ENCODE measurements around the gene R3HDM4.
"Not testable (repeated sequence)": the region's sequence is repeated elsewhere in the genome, so short reads cannot be mapped to it uniquely, and the experiment has no call there.

Gene R3HDM4

DNA sequence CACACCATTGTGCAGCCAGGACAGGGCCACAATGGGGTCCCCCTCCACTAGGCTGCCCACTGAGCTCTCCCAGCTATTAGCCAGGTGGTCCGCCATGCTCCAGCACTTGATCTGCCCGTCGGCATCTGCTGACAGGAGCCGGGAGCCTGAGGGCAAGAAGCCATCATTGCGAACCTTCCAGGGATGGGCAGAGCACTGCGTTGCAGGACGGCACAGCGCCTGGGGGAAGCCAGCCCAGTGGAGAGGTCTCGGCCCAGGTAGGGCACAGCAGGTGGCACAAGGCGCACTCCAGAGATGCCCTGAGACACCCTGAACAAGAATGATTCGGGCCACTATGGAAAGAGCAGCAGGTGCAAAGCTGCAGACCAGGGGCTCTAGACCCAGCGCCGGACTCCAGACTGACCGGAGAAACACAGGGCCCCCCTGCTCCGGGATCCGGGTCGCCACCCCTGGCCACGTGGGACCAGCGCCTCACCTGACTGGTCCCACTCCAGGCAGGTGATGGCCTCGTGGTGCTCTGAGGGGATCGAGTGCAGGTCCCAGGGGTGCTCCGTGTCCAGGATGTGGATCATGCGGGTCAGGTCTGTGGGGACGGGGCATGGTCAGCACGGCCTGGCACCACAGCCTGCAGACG lies 23.2 kb downstream of the R3HDM4 start:
- DNase-seq, result no peak

DNA sequence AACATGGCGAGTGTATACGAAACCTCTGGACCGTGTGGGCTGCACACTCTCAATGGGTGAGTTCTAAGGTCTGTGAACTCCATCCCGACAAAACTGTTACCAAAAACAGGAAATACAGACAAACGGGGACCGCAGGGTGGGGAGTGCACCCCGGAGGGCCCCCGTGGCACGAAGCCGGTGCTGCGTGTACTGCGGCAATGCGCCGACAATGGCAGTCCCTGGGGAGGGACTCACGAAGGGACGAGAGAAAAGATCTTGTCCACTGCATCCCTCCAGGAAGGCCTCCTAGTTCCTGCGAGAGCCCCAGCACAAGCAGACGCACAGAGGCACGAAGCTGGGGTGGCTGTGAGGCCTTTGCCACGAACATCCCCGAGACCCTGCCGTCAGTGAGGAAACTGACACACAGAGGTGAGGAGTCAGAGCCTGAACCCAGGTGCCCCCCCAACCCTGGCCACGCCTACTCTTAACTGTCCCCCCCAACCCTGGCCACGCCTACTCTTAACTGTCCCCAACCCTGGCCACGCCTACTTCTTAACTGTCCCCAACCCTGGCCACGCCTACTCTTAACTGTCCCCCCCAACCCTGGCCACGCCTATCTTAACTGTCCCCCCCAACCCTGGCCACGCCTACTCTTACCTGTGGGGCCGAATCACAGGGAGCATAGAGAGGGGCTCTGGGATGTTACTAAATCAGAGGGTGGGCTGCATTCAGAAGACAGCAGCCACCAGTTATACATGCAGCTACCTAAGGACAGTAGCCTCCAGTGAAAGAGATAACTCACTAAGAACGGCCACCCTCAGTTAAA lies 24.2 kb downstream of the R3HDM4 start:
- no peak for DNase-seq

DNA sequence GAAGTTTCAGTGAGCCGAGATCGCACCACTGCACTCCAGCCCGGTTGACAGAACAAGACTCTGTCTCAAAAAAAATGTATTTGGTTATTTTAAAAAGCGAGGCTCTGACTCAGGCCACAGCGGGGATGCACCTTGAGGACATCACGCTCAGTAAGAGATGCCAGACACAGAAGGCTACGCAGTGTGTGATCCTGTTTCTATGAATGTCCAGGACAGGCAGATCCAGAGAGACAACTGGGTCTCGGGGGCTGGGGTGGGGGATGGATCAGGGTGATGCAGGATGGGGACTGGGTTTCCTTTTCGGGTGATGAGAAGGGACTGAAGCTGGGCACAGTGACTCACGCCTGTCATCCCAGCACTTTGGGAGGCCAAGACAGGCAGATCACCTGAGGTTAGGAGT lies 25.4 kb downstream of the R3HDM4 start:
- DNase-seq, result no peak

DNA sequence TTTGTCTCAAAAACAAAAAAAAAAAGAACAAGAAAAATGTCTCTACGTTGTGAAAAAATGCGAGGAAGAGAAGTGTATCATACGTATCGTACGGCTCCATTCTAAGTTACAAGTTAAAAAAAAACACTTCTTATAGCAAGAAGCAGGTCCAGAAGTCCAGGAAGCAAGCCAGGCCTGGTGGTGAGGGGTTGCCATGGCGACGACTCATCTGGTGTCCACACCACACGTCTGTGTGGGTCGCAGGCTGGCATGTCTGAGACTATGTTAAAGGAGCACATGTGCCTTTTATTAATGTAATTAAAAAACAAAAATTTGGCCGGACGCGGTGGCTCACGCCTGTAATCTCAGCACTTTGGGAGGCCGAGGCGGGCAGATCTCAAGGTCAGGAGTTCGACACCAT lies 25.9 kb downstream of the R3HDM4 start:
- no peak for DNase-seq

DNA sequence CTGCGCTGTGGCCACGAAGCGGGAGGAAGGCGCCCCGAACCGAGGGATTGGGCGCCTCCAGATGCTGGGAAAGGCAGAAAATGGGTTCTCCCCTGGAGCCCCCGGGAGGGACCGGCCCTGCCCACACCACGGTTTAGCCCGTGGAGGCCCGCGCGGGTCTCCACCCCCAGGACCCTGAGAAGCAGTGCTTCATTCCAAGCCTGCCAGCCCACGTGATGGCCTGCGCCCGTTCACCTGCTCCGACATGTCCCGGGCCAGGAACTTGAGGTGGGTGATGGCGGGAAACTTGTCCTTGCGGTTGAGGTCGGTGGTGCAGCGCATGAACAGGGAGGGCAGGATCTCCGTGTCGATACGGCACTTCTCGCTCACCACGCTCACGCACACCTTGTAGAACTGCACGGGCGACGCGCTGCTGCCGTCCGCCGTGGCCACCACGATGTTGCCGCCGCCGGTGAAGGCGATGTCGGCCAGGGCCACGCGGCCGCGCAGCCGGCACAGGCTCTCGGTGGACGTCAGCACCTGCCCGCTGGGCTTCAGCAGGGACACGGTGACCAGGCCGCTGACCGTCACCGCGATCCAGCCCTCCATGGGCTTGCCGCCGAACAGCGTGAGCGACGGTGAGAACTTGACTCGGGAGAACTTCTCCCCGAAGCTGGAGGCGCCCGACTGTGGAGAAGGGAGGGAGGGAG lies 27.3 kb downstream of the R3HDM4 start:
- DNase-seq, result no peak

DNA sequence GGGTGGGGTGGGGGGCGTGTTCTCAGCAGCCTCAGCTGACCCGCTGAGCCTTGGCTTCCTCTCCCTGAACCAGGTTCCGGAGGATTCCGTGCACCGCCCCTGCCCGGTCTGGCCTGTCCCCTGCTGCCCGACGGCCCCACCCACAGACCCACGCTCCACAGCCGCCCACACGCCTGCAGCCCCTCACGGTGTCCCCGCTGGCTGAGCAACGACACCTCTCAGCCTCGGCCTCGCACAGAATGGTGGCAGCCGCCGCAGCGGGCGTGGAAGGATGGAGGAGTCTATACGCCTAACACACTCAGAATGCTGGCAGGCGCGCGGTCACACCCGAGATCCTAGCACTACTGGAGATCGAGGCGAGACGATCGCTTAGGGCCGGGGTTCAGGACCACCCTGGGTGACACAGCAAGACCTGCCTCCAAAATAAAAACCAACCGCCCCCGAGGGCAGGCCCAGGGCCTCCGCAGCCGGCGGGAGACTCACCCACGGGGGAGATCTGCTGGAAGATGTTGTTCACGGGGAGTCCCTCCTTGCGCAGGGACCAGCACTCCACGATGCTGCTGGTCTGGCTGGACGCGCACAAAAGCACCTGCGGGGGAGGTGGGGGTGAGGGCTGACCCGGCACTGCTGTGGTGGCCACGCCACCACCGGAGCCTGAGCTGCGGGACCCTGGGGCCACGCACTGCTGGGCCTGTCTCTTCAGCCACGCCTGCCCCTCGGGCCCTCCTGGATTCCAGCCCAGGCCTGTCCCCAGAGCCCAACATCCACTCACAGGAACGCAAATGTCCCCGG lies 28.4 kb downstream of the R3HDM4 start:
- DNase-seq, result no peak

DNA sequence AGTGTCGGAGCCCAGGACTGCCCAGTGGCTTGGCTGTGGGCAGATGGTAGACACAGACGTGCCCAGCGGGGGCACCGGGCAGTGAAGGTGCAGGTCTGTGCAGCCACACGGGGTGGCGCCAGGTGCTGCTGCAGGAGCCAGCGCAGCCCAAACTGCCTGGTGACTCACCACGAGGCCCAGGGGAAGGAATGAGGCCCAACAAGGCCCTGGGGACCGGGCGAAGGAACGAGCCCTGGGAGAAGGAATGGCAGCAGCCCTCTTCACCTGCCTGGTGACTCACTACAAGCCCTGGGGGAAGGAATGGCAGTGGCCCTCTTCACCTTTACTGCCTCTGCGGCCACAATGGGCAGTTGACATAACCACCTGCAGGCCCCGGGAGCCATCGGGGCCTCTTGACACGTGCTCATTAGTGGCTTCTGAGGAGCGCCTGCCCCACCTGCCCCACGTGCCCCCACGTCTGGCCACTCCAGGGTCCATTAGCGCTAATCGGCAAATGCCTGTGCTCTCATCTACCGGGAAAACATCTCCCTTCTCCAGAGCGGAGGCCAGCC lies 29.3 kb downstream of the R3HDM4 start:
- DNase-seq, result no peak

DNA sequence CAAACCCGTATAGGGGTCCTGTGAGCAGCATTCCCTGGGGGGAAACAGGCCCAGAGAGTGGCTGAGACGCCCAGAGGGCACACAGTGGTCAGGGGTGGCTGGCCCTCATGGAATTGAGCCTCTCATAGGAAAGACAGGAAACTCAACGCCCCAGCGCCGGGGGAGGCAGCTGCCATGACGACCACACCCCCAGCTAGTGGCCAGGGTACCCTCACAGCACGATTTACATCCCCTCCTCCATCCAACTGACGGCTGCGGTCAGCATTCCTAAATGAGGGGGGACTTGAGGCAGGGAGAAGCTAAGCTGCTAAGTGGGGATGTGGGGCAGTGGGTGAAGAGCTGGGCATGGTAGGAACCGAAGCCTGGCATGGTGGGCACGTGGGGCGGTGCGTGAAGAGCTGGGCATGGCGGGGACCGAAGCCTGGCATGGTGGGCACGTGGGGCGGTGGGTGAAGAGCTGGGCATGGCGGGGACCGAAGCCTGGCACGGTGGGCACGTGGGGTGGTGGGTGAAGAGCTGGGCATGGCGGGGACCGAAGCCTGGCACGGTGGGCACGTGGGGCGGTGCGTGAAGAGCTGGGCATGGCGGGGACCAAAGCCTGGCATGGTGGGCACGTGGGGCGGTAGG lies 30.0 kb downstream of the R3HDM4 start:
- no peak for DNase-seq

DNA sequence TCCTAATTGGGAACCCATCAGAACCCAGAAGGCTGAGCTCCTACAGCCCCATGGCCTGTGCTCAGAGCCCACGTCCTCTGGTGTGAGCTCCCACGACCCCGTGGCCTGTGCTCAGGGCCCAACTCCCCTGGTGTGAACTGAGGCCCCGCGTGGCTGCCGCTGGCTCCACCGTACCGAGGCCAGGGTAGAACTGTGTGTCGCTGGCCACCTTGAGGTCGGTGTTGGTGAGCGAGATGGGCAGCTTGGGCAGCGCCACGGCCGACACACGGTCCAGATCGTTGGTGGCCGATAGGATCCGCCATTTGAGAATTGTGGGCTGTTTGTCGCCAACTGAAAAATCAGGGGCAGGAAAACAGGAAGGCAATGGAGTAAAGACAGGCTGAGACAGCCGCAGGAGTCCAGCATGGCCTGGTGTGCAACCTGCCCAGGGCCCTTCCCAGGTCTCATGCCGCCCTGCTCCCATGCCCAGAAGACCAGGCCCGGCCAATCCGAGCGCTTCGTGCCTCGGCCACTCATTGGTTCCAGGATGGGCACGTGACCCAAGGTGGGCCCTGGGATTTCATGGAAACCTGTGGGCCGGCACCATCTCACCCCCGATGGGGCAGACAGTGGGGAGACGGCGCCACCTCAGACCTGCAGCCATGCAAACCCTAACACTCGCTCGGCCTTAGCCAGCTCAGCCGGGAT lies 31.5 kb downstream of the R3HDM4 start:
- no peak for DNase-seq

DNA sequence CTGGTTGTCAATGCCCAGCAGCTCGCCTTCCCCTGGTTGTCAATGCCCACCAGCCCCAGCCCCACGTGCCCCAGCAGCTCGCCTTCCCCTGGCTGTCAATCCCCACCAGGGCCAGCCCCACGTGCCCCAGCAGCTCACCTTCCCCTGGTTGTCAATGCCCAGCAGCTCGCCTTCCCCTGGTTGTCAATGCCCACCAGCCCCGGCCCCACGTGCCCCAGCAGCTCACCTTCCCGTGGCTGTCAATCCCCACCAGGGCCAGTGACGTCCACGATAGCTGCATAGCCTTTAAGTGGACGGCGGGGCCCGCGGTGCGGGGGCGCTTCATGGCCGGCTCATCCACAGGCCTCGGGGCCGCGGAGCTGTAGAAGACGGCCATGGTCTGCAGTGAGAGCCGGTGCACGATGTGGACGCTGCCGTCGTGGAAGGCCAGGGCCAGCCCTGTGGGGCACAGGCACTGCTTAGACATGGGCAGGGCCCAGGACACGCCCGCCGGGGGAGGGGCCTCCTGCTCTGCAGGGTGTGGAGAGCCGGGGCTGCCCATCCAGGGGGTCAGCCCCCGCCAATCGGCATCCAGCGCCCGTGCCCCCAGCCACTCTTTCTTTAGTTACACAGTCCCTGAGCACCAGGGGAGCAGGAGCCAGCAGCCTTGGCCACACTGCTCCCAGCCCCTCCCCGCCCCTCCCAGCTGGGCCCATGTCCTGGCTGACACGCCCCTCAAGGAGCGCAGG lies 33.1 kb downstream of the R3HDM4 start:
- no peak for DNase-seq

DNA sequence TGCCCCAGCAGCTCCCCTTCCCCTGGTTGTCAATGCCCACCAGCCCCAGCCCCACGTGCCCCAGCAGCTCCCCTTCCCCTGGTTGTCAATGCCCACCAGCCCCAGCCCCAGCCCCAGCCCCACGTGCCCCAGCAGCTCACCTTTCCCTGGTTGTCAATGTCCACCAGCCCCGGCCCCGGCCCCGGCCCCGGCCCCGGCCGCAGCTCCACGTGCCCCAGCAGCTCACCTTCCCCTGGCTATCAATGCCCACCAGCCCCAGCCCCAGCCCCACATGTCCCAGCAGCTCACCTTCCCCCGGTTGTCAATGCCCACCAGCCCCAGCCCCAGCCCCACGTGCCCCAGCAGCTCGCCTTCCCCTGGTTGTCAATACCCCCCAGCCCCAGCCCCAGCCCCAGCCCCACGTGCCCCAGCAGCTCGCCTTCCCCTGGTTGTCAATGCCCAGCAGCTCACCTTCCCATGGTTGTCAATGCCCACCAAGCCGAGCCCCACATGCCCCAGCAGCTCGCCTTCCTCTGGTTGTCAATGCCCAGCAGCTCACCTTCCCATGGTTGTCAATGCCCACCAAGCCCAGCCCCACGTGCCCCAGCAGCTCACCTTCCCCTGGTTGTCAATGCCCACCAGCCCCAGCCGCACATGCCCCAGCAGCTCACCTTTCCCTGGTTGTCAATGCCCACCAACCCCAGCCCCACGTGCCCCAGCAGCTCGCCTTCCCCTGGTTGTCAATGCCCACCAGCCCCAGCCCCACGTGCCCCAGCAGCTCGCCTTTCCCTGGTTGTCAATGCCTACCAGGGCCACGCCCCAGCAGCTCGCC lies 34.1 kb downstream of the R3HDM4 start:
- not testable (repeated sequence) for DNase-seq

DNA sequence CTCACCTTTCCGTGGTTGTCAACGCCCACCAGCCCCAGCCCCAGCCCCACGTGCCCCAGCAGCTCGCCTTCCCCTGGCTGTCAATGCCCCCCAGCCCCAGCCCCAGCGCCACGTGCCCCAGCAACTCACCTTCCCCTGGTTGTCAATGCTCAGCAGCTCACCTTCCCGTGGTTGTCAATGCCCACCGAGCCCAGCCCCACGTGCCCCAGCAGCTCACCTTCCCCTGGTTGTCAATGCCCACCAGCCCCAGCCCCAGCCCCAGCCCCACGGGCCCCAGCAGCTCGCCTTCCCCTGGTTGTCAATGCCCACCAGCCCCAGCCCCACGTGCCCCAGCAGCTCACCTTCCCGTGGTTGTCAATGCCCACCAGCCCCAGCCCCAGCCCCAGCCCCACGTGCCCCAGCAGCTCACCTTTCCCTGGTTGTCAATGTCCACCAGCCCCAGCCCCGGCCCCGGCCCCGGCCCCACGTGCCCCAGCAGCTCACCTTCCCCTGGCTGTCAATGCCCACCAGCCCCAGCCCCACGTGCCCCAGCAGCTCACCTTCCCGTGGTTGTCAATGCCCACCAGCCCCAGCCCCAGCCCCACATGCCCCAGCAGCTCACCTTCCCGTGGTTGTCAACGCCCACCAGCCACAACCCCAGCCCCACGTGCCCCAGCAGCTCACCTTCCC lies 34.9 kb downstream of the R3HDM4 start:
- DNase-seq, result not testable (repeated sequence)

DNA sequence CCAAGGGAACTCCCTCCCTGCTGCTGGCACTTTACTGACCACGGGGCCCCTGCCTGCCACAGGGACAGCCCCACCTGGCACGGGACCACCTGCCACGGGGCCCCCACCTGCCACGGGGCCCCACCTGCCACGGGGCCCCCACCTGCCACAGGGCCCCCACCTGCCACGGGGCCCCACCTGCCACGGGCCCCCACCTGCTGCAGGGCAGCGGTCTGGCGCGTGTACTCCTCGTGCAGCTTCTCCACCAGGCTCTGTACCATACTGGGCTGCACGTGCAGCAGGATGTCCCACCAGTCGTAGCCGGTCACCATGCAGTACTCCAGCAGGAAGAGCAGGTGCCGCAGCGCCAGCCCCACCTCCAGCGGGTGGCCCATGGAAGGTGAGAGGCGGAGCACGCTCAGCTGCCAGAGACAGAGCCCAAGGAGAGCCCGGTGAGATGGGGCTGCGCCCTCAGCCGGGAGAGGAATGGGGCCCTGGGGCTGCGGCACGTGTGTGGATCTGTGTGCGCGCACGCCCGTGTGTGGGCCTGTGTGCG lies 36.2 kb downstream of the R3HDM4 start:
- no peak for DNase-seq

DNA sequence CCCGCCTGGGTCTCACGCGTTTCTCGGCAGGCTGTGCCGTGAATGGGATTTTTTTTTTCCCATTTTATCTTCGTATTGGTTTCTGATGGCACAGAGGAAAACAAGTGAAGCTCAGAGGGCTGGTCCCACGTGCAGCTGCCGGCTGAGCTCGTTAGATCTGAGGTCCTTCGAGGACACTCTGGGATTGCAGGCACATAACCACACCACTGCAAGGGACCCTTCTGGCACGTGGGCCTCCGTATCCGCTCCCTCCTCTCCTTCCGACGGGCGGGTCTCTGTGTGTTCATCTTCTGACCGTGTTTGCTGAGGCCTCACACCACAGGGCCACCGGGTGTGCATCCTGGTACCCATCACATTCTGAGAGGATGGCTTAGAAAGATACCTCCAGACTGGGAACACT lies 36.9 kb downstream of the R3HDM4 start:
- DNase-seq, result no peak

DNA sequence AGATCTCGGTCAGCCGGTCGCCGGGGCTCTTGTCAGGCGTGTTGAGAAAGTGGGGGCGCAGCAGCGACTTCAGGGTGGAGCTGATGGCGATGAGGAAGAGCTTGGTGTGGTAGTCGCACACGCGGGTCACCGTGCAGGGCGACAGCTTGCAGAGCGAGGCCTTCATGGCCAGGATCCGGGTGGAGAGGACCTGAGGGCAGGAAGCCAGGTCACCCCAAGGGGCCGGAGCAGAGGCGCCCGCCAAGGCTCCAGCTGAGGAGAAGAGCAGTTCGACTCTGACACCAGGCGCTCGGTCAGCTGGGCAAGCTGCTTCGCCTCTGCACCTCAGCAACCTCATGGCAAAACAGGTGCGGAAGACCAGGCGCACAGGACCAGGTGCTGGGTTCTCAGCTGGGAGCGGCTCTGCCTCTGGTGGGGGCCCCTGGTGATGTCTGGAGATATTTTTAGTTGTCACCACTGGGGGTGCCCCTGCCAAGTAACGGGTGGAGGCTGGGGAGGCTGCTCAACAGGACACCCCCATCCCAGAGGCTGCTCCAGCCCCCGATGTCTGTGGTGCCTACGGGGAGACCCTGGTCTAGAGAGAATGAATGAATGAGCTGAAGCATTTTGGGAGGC lies 37.6 kb downstream of the R3HDM4 start:
- DNase-seq, result no peak

DNA sequence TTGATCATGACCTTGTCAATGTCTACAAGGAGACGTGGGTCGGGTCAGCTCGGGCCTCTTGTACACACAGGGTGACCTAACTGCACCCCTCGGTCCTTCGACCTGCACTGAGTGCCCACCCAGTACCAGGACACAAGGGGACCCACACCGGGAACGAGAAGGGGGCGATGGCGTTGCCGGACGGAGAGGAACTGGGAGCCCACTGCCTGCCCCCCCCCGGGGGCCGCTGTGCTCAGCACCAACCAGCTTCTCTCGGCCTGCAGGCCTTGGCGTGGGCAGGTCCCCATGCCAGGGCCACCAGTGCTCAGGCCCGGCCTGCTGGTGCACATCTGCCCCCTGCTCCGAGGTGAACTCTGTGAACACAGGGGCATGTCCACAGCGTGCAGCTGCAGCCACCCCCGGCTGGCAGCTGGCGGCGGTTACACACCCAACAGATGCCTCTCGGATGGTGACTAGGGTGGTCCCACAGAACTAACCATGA lies 39.4 kb downstream of the R3HDM4 start:
- no peak for DNase-seq

DNA sequence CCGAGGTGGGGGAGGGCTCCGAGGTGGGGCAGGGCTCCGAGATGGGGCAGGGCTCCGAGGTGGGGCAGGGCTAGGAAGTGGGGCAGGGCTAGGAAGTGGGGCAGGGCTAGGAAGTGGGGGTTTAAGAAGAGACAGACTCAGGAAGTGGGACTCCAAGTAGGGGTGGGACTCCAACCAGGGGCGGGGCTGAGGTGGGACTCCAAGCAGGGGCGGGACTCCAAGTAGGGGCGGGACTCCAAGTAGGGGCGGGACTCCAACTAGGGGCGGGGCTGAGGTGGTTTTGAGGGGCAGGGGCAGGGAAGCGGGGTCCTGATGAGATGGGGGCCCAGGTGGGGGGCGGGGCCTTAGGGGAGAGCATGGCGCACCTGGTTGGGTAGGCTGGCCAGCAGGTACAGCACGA lies 39.9 kb downstream of the R3HDM4 start:
- DNase-seq, result no peak

DNA sequence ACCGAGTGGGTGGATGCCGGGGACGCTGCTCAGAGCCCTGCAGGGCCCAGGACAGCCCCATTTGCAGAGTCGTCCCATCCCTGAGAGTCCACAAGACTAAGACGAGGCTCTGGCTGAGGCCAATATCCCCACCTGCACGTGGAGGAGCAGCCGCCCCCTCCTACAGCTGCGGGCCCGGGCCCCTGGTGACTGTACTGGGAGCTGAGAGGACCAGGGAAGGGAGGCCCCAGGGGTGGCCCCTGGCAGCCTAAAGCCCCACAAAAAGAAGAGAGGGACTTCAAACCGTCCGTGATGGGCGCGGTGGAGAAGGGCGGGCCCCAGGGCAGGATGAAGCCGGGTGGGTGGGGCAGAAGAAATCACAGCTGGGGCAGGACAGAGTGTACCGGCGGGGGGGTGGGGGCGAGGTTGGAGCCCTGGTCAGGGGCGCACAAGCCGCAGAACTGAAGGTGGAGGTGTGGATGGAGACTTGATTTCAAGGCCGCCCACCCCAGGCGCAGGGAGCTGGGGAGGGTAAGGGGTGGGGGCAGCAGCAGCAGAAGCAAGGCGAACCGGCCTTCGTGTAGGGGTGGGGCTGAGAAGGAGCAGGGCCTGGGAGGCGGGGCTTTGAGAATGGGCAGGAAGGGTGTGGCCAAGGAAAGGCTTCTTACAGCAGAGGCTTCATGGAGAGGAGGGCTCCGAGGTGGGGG lies 40.6 kb downstream of the R3HDM4 start:
- peak; percentile 67 for DNase-seq

All from NCI-H1105 (cell line).